A673 (cell line): Measurements from ENCODE around the gene DAPK1. TPM values are rescaled to one million over a fixed set of nuclear protein-coding genes. Genes with fewer than 3 reads are reported as not detected.

Experiments used
- BruUV-seq: library from RNA; stranded (reverse); fragments of 400-500 nt; replicated peaks from 2 replicates; lab custom pipeline; 2021; lab: Mats Ljungman, UMichigan
- CTCF ChIA-PET: fragments of 300-600 bp; sonication (Branson Sonifier 250); formaldehyde crosslinking; loops from one replicate; lab custom pipeline; 2022; ENCODE audit warnings: antibody characterized with exemption; lab: Charles Lee
- POLR2A ChIA-PET: fragments of 300-600 bp; sonication (Branson Sonifier 250); formaldehyde crosslinking; loops from one replicate; lab custom pipeline; 2022; ENCODE audit warnings: antibody characterized with exemption; ENCODE audit not compliant: low non-redundant PET; lab: Charles Lee
- DNase-seq: peaks from one replicate; pipeline ENCODE4 v3.0.0-alpha.2; 2015; ENCODE audit warnings: low spot score
- H3K27ac ChIP-seq: fragments of 200-600 bp; sonication (generic); 2 replicates; pipeline ENCODE4 v1.5.1; 2016; ENCODE audit warnings: mixed run types, low read depth, mild to moderate bottlenecking, mixed read lengths, antibody characterized with exemption, low read length; ENCODE audit not compliant: poor library complexity, severe bottlenecking
- H3K27me3 ChIP-seq: fragments of 200-600 bp; sonication (generic); replicated peaks from 2 replicates; pipeline ENCODE4 v1.6.1; 2017; ENCODE audit warnings: mixed run types, low read depth, mild to moderate bottlenecking, mixed read lengths, antibody characterized with exemption, low read length; ENCODE audit not compliant: insufficient read depth, poor library complexity
- H3K36me3 ChIP-seq: fragments of 200-600 bp; sonication (generic); 2 replicates; pipeline ENCODE4 v1.6.1; 2016; ENCODE audit warnings: mixed run types, mild to moderate bottlenecking, mixed read lengths, antibody characterized with exemption, low read length; ENCODE audit not compliant: insufficient read depth, poor library complexity, severe bottlenecking
- H3K4me1 ChIP-seq: fragments of 200-600 bp; sonication (generic); 2 replicates; pipeline ENCODE4 v1.6.1; 2017; ENCODE audit warnings: mixed run types, mild to moderate bottlenecking, mixed read lengths, antibody characterized with exemption, low read length; ENCODE audit not compliant: insufficient read depth, poor library complexity, severe bottlenecking
- H3K4me3 ChIP-seq: fragments of 200-600 bp; sonication (generic); 2 replicates; pipeline ENCODE4 v1.5.1; 2016; ENCODE audit warnings: low read depth, mixed run types, mild to moderate bottlenecking, mixed read lengths, low read length; ENCODE audit not compliant: poor library complexity, severe bottlenecking
- H3K9me3 ChIP-seq: fragments of 200-600 bp; sonication (generic); 2 replicates; pipeline ENCODE4 v1.6.1; 2016; ENCODE audit warnings: mixed run types, low read depth, mild to moderate bottlenecking, mixed read lengths, antibody characterized with exemption, low read length; ENCODE audit not compliant: poor library complexity, severe bottlenecking
- CTCF ChIP-seq: fragments of 300-800, 200-600 bp; sonication (generic); conservative IDR thresholded peaks from 2 replicates; pipeline ENCODE4 v1.5.1; 2017; ENCODE audit warnings: low read depth, mild to moderate bottlenecking, antibody characterized with exemption, low read length, moderate library complexity, mixed read lengths
- EZH2 ChIP-seq: fragments of 200-600 bp; sonication (generic); IDR thresholded peaks from 2 replicates; pipeline ENCODE4 v1.6.1; 2017; ENCODE audit warnings: borderline replicate concordance, low read depth, mild to moderate bottlenecking, mixed read lengths, antibody characterized with exemption, low read length; ENCODE audit not compliant: poor library complexity, severe bottlenecking
- intact Hi-C: fragments of 100-400 bp; cut with micrococcal nuclease; formaldehyde crosslinking; loops from one replicate; pipeline ENCODE4 v1.10.0; 2022; ENCODE audit not compliant: unreplicated experiment
- total RNA-seq: library from RNA; stranded (reverse); gene quantifications from 2 replicates; pipeline ENCODE4 v1.2.3, GENCODE V29; 2021

Gene DAPK1
- total RNA-seq, 1 experiment from 2014 or later: 380 TPM

- ChIA-PET POLR2A (no interaction called here), CTCF (interaction anchor here (0.6 kb wide), 1 partner anchor 13 kb away, joined by 4 read pairs; no protein-coding TSS in a partner anchor)
- H3K27ac ChIP-seq: peak overlapping the region; percentile 75
- no peaks in the 10 kb centered on the region for H3K27me3 ChIP-seq
- peak; percentile 70 for DNase-seq
- H3K9me3 ChIP-seq: no peaks in the 10 kb centered on the region
- peaks cover 71% of the 10 kb centered on the region for H3K36me3 ChIP-seq
- BruUV-seq: TSS peak; percentile 18
- no peak overlapping the region for H3K4me3 ChIP-seq
- intact Hi-C loops: no loop called here
- no peak for TF ChIP-seq CTCF
- no peak for TF ChIP-seq EZH2
- H3K4me1 ChIP-seq: peaks cover 73% of the 10 kb centered on the region
These were observed 109.3 kb downstream of the DAPK1 start for GRCh38 chr9:87606841-87607521.

GRCh38 chr9:87607859-87608258 lies 110.2 kb downstream of the DAPK1 start:
- BruUV-seq: no TSS peak
- no peak for DNase-seq
- H3K36me3 ChIP-seq: peaks cover 80% of the 10 kb centered on the region
- no peak for TF ChIP-seq EZH2
- TF ChIP-seq CTCF: no peak
- intact Hi-C loops: no loop called here
- peak overlapping the region; percentile 75 for H3K27ac ChIP-seq
- CTCF ChIA-PET: no interaction called here
- H3K4me3 ChIP-seq: no peak overlapping the region
- H3K9me3 ChIP-seq: no peaks in the 10 kb centered on the region
- POLR2A ChIA-PET: no interaction called here
- H3K27me3 ChIP-seq: no peaks in the 10 kb centered on the region
- peaks cover 73% of the 10 kb centered on the region for H3K4me1 ChIP-seq

- Histone ChIP-seq H3K27ac (no peak overlapping the region), H3K4me1 (peaks cover 69% of the 10 kb centered on the region), H3K4me3 (no peak overlapping the region), H3K36me3 (peaks cover 91% of the 10 kb centered on the region), H3K9me3 (no peaks in the 10 kb centered on the region), H3K27me3 (no peaks in the 10 kb centered on the region)
- intact Hi-C loops: no loop called here
- BruUV-seq: no TSS peak
- TF ChIP-seq CTCF: no peak
- TF ChIP-seq EZH2: no peak
- DNase-seq: no peak
- POLR2A ChIA-PET: no interaction called here
- CTCF ChIA-PET: no interaction called here
These were observed 111.3 kb downstream of the DAPK1 start for GRCh38 chr9:87609002-87609401.
